ENCODE data around the gene SERINC2.
A peak's percentile ranks its signal among the peaks of the same experiment; 100 is the strongest.

The SERINC2 gene

DNA sequence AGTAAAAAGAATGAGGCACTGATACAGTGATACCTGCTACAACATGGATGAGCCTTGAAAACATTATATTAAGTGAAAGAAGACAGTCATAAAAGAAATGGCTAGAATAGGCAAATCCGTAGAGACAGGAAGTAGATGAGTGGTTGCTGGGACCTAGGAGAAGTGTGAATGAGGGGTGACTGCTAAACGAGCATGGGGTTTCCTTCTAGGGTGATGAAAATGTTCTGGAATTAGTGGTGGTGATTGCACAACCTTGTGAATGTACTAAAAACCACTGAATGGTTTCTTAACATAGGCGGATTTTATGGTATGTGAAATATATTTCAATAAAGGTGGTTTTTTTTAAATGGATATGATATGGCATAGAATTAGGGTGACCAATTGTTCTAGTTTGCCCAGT lies 12.6 kb upstream of the SERINC2 start:
- H3K4me3 ChIP-seq (ENCODE audit: low read depth, low read length): no peak overlapping the region
- peaks cover 39% of the 10 kb centered on the region for H3K4me1 ChIP-seq (ENCODE audit: control insufficient read depth, insufficient read depth, low read length, unreplicated experiment)
- H2AFZ ChIP-seq (ENCODE audit: low read length, unreplicated experiment): no peak overlapping the region
- H3K36me3 ChIP-seq (ENCODE audit: insufficient read depth, low read length): no peaks in the 10 kb centered on the region
- H3K27ac ChIP-seq (ENCODE audit: low read depth, low read length): peak overlapping the region; percentile 1; the same call in 1 of the 2 replicates
- H3K79me2 ChIP-seq (ENCODE audit: control insufficient read depth, insufficient read depth, low read length, unreplicated experiment): no peaks in the 10 kb centered on the region
- no peaks in the 10 kb centered on the region for H3K27me3 ChIP-seq (ENCODE audit: insufficient read depth, low read length)

DNA sequence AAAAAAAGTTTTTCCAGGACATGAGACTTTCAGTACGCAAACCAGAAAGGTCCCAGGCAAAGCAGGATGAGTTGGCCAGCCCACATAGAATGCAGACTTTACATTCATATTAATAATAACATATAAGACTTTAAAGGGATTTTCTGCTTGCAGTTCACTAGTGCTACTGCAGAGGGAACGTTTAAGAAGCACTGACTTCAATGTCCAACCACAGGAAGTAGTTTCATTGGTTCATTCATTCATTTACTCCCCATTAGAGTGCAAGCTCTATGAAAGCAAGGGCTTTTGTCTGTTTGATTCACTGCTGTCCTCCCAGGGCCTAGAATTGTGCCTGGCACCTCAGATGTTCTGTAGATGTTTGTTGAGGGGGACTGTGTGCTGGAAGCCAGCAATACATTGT lies 11.8 kb upstream of the SERINC2 start:
- no peaks in the 10 kb centered on the region for H3K79me2 ChIP-seq (ENCODE audit: control insufficient read depth, insufficient read depth, low read length, unreplicated experiment)
- H3K27me3 ChIP-seq (ENCODE audit: insufficient read depth, low read length): no peaks in the 10 kb centered on the region
- H3K4me3 ChIP-seq (ENCODE audit: low read depth, low read length): no peak overlapping the region
- peaks cover 36% of the 10 kb centered on the region for H3K4me1 ChIP-seq (ENCODE audit: control insufficient read depth, insufficient read depth, low read length, unreplicated experiment)
- H3K36me3 ChIP-seq (ENCODE audit: insufficient read depth, low read length): no peaks in the 10 kb centered on the region
- H2AFZ ChIP-seq (ENCODE audit: low read length, unreplicated experiment): no peak overlapping the region
- H3K27ac ChIP-seq (ENCODE audit: low read depth, low read length): no peak overlapping the region

DNA sequence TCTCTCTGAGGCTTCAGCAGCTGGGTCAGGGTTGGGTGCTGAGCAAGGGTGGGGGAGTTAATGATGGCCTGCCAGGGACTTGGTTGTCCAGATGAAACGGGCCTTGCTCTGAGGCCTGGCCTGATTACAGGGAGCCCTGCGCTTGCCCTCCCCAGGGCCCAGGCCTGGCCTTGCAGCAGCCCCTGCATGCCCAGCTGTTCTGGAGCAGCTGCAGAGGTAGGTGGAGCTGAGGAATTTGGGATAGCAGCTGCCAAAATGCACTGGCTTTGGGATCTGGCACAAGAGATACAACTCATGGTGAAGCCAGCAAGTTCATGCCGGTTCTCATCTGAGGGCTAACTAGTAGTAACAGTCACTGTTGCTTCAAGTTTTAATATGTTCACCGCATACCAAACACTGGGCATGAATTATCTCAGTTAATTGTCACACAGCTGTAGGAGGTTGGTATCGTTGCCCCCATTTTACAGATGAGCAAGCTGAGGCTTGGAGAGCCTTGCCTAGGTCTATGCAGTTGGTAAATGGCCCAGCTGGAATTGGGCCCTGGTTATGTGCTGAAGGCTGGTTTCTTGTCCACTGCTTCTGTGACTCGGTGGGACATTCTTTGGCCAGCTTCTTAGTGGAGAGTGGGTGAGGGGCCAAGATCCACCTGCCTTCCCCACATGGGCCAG lies 7.3 kb upstream of the SERINC2 start:
- Histone ChIP-seq H3K4me3 (ENCODE audit: low read depth, low read length) (no peak overlapping the region), H3K27ac (ENCODE audit: low read depth, low read length) (no peak overlapping the region), H3K79me2 (ENCODE audit: control insufficient read depth, insufficient read depth, low read length, unreplicated experiment) (no peaks in the 10 kb centered on the region), H3K36me3 (ENCODE audit: insufficient read depth, low read length) (no peaks in the 10 kb centered on the region), H3K27me3 (ENCODE audit: insufficient read depth, low read length) (no peaks in the 10 kb centered on the region), H2AFZ (ENCODE audit: low read length, unreplicated experiment) (no peak overlapping the region), H3K4me1 (ENCODE audit: control insufficient read depth, insufficient read depth, low read length, unreplicated experiment) (peaks cover 15% of the 10 kb centered on the region)

DNA sequence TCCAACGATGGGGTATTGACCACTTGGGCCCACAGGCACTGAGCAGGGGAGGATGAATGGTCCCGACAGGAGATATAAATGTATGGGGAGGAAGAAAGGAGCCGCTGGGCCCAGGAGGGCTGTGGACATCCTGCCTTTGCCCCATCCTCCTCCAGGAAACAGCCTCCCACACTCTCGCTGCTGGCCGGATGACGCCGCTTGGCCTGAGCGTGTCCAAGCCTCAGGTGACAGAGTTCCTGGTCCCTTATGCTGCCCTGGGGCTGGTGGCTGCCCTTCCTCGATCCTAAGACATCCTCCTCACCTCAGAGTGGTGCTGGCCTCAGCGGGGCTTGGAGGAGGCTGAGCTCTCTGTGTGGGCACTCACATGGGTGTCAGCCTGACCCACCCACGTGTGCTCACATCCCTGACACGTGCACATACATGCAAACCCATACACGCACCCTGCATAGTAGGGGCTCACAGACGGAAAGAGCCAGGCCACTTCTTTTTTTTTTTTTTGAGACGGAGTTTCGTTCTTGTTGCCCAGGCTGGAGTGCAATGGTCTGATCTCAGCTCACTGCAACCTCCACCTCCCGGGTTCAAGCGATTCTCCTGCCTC lies 5.9 kb upstream of the SERINC2 start:
- Histone ChIP-seq H3K4me1 (ENCODE audit: control insufficient read depth, insufficient read depth, low read length, unreplicated experiment) (peaks cover 26% of the 10 kb centered on the region), H3K36me3 (ENCODE audit: insufficient read depth, low read length) (no peaks in the 10 kb centered on the region), H3K27ac (ENCODE audit: low read depth, low read length) (no peak overlapping the region)

DNA sequence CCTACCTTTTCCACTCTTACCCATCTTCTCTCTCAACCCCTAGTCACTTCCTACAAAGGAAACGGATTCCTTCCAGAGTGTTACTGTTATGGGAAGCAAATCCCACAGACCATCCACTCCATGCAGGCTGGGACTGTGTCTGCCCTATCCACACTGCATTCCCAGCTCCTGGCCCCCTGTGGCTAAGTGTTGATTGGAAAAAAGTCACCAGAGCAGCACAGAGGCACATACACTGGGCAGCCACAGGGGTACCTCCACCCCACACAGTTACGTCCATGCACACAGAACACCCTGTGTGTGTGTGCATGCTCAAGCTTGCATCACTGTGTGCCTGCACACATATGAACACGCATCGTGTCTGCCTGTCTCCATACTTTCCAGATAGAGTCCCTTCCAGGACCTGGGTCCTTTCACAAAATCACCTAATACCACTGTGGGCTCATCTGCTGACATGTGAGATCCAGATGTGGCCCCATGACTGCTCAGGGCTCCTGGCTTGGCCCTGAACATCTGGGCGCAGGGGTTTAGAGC lies 4.2 kb upstream of the SERINC2 start:
- Histone ChIP-seq H3K79me2 (ENCODE audit: control insufficient read depth, insufficient read depth, low read length, unreplicated experiment) (peaks cover 7% of the 10 kb centered on the region), H3K4me3 (ENCODE audit: low read depth, low read length) (no peak overlapping the region), H3K36me3 (ENCODE audit: insufficient read depth, low read length) (no peaks in the 10 kb centered on the region), H3K4me1 (ENCODE audit: control insufficient read depth, insufficient read depth, low read length, unreplicated experiment) (peaks cover 33% of the 10 kb centered on the region), H3K27ac (ENCODE audit: low read depth, low read length) (no peak overlapping the region), H3K27me3 (ENCODE audit: insufficient read depth, low read length) (no peaks in the 10 kb centered on the region), H2AFZ (ENCODE audit: low read length, unreplicated experiment) (no peak overlapping the region)

More for the DNA sequence above, 5.9 kb upstream of the SERINC2 start:
- Histone ChIP-seq H3K27me3 (ENCODE audit: insufficient read depth, low read length) (no peaks in the 10 kb centered on the region), H3K79me2 (ENCODE audit: control insufficient read depth, insufficient read depth, low read length, unreplicated experiment) (no peaks in the 10 kb centered on the region), H2AFZ (ENCODE audit: low read length, unreplicated experiment) (no peak overlapping the region), H3K4me3 (ENCODE audit: low read depth, low read length) (no peak overlapping the region)

DNA sequence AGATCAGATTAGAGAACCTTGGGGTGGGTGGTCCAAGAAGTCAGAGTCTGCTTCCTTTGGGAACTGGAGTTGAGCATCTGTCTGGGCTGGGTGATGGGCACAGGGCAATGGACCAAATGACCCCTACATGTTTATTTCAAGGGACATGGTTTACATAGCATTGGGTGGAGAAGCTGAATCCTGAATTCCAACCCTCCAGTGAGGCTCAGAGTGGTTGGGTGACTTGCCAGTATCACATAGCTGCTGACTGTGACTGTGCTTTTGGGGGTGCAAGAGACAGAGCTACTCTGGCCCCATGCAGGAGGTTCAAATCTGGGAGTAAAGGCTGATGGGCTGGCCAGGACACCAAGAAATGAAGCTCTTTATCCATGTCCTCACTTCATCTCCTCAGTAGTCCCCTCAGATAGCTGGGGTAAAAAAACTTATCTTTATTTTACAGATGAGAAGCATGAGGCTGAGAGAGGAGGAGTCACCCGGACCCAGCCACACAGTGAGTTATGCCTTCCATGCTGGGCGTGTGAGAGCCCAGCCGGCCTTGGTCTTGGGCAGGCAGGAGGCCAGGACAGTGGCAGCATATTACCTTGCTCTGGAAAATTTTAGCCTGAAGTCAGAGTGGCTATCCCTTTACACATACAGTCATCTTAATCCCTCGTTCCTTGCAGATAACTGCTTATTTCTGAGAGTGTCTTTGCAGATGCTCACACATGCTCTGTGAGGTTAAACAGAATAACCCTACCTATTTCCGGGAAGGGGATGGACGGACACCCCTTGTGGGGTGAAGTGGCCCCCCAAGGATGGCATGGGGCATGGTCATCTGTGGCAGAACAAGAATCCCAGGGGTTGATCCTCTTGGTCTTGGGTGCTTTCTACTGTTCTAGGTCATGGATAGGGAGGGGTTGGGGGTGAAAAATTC lies 2.8 kb upstream of the SERINC2 start:
- H3K4me1 ChIP-seq (ENCODE audit: control insufficient read depth, insufficient read depth, low read length, unreplicated experiment): peaks cover 41% of the 10 kb centered on the region
- H3K4me3 ChIP-seq (ENCODE audit: low read depth, low read length): peak overlapping the region; percentile 15; the same call in 1 of the 2 replicates
- no peak overlapping the region for H2AFZ ChIP-seq (ENCODE audit: low read length, unreplicated experiment)
- no peak overlapping the region for H3K27ac ChIP-seq (ENCODE audit: low read depth, low read length)
- H3K27me3 ChIP-seq (ENCODE audit: insufficient read depth, low read length): no peaks in the 10 kb centered on the region
- no peaks in the 10 kb centered on the region for H3K36me3 ChIP-seq (ENCODE audit: insufficient read depth, low read length)
- H3K79me2 ChIP-seq (ENCODE audit: control insufficient read depth, insufficient read depth, low read length, unreplicated experiment): peaks cover 20% of the 10 kb centered on the region

DNA sequence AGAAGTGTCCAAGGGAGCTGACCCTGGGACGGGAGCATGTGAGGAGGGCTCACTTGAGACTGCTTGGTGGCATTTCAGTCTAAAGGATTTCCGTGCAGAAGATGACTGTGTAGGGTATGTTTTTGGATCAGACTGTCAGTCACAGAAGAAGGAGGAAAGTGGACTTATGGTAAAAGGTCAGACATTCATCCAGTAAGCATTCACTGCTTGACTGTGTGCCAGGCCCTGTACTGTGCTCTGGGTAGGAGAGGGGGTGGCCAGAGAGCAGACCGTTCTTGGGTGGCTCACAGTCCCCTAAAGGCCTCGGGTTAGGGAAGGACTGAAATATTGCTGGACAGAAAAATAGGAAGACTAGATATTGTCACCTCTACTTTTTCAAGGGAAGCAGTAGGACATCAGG lies 2.1 kb upstream of the SERINC2 start:
- H3K79me2 ChIP-seq (ENCODE audit: control insufficient read depth, insufficient read depth, low read length, unreplicated experiment): peaks cover 26% of the 10 kb centered on the region
- no peaks in the 10 kb centered on the region for H3K36me3 ChIP-seq (ENCODE audit: insufficient read depth, low read length)
- H3K27me3 ChIP-seq (ENCODE audit: insufficient read depth, low read length): no peaks in the 10 kb centered on the region

DNA sequence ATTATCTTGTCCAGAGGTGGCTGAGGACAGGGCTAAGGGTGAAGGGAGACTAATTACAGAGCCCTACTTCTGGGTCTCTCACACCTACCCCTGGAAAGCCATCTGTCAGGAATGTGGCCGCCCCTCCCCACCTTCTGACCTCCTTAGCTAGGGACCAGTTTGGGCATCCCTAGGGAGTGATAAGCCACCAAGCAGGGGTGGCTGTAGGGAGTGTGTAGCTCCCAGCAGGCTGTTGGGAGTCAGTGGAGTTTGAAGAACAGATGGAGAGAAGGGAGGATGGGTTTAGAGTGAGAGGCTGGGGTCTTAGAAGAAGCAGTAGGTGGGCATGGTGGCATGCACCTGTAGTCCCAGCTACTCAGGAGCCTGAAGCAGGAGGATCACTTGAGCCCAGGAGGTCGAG lies 808 bp upstream of the SERINC2 start:
- H2AFZ ChIP-seq (ENCODE audit: low read length, unreplicated experiment): no peak overlapping the region
- H3K4me1 ChIP-seq (ENCODE audit: control insufficient read depth, insufficient read depth, low read length, unreplicated experiment): peaks cover 56% of the 10 kb centered on the region
- no peaks in the 10 kb centered on the region for H3K27me3 ChIP-seq (ENCODE audit: insufficient read depth, low read length)
- H3K4me3 ChIP-seq (ENCODE audit: low read depth, low read length): peak overlapping the region; percentile 92; the same call in 1 of the 2 replicates
- no peak overlapping the region for H3K27ac ChIP-seq (ENCODE audit: low read depth, low read length)
- H3K79me2 ChIP-seq (ENCODE audit: control insufficient read depth, insufficient read depth, low read length, unreplicated experiment): peaks cover 35% of the 10 kb centered on the region
- no peaks in the 10 kb centered on the region for H3K36me3 ChIP-seq (ENCODE audit: insufficient read depth, low read length)

More for the DNA sequence above, 2.1 kb upstream of the SERINC2 start:
- Histone ChIP-seq H3K27ac (ENCODE audit: low read depth, low read length) (no peak overlapping the region), H3K4me3 (ENCODE audit: low read depth, low read length) (peak overlapping the region; percentile 15; the same call in 1 of the 2 replicates), H3K4me1 (ENCODE audit: control insufficient read depth, insufficient read depth, low read length, unreplicated experiment) (peaks cover 48% of the 10 kb centered on the region), H2AFZ (ENCODE audit: low read length, unreplicated experiment) (no peak overlapping the region)

DNA sequence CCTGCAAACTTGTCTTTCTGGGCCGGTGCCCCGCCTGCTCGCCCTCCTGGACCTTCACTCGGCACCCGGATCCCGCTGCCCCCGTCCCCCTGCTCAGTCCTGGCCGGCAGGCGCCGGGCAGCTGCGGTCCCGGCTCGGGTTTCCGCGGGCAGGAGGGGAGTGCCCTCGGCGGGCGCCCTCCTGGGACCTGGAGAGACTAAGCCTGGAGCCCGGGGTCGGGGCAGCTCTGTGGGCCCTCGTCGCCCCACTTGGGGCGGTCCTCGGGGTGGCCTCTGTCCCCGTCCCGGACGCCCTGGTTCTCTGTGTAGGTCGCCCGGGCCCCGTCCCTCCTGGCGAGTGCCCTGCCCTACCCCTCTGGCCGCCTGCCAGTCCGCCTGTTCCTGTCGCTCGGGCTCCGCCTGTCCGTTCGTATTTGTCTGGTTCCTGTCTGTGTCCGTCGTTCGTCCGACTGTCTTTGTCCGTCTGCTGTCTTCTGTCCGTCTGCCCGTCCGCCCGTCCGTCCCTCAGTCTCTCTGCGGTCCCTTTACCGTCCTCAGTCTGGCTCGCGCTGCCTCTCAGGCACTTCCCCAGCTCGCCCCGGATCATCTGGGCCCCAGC lies 490 bp downstream of the SERINC2 start:
- H3K27ac ChIP-seq (ENCODE audit: low read depth, low read length): peak overlapping the region; percentile 26; the same call in 1 of the 2 replicates
- H3K4me3 ChIP-seq (ENCODE audit: low read depth, low read length): peak overlapping the region; percentile 92
- H3K36me3 ChIP-seq (ENCODE audit: insufficient read depth, low read length): no peaks in the 10 kb centered on the region
- peak overlapping the region; percentile 86 for H2AFZ ChIP-seq (ENCODE audit: low read length, unreplicated experiment)
- peaks cover 61% of the 10 kb centered on the region for H3K4me1 ChIP-seq (ENCODE audit: control insufficient read depth, insufficient read depth, low read length, unreplicated experiment)
- H3K27me3 ChIP-seq (ENCODE audit: insufficient read depth, low read length): no peaks in the 10 kb centered on the region
- peaks cover 39% of the 10 kb centered on the region for H3K79me2 ChIP-seq (ENCODE audit: control insufficient read depth, insufficient read depth, low read length, unreplicated experiment)

DNA sequence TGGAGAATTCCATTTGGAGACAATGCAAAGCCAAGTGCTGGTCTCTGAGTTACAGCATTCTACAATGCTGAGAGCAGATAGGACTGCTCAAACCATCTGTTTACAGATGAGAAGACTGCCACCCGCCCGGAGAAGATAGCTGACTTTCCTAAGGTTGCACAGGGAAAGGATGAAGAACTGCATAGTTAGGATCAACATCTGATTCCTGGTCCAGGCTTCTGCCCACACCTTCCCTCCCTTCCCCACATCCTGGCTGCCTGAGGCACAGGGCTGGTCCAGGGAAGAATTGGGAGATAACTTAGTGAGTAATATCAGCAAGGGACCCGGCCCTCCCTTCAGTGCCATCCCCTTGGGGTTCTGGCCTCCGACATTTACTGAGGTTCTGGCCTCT lies 2.0 kb downstream of the SERINC2 start:
- Histone ChIP-seq H2AFZ (ENCODE audit: low read length, unreplicated experiment) (no peak overlapping the region), H3K79me2 (ENCODE audit: control insufficient read depth, insufficient read depth, low read length, unreplicated experiment) (peaks cover 39% of the 10 kb centered on the region), H3K27ac (ENCODE audit: low read depth, low read length) (no peak overlapping the region), H3K4me1 (ENCODE audit: control insufficient read depth, insufficient read depth, low read length, unreplicated experiment) (peaks cover 53% of the 10 kb centered on the region), H3K4me3 (ENCODE audit: low read depth, low read length) (peak overlapping the region; percentile 92), H3K27me3 (ENCODE audit: insufficient read depth, low read length) (no peaks in the 10 kb centered on the region), H3K36me3 (ENCODE audit: insufficient read depth, low read length) (no peaks in the 10 kb centered on the region)

All from ACC112 (cell line).